MM.1S (cell line): Measurements from ENCODE around the gene PHF23.

Experiments used
- EZH2 ChIP-seq: fragments of 300-600 bp; sonication (generic); optimal IDR thresholded peaks from 2 replicates; pipeline ENCODE3; 2017; ENCODE audit warnings: low read depth, mild to moderate bottlenecking, antibody characterized with exemption, low read length, mixed read lengths
- EZH2phosphoT487 ChIP-seq: fragments of 300-600 bp; sonication (generic); IDR thresholded peaks from 2 replicates; pipeline ENCODE4 v1.6.1; 2018; ENCODE audit warnings: antibody characterized with exemption, low read length
- TF ChIP-seq, protein P1 (sequence below): fragments of 300-600 bp; sonication (generic); IDR thresholded peaks from 2 replicates; pipeline ENCODE4 v1.5.1; 2016; ENCODE audit warnings: antibody characterized with exemption, low read length, mixed read lengths

DNA sequence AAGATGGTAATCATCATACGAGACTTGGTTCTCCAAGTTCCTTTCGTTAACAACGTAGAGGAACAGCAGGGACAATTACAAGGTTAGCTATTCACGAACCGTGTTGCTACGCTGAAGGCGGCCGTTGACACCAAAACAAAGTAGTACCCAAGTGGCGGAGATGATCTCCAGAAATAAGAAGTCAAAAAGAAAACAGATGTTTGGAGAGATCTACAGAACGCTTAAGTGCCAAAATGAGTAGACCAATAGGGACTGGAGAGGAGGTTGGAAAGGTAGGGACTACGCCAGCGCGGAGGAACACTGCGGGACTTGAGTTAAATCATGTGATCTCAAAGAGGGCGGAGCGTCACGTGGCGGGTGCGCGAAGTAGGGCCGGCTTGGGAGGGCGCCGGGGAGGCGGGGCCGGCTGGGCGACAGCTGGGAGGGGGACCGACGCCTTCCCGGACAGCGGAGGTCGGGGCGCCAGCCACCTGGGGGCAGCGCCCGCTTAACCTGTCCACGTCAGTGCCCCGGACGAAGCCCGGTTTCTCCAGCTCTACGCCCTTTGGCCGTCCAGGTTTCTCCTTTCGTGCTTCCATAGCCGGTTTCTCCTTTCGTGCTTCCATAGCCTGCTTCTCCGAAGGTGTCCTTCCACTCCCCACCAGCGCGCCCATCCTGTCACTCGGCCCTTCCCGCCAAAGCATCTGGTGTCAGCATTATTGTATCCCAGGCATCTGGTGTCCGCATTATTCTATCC lies 3.6 kb upstream of the PHF23 start:
- TF ChIP-seq, protein P1, sequence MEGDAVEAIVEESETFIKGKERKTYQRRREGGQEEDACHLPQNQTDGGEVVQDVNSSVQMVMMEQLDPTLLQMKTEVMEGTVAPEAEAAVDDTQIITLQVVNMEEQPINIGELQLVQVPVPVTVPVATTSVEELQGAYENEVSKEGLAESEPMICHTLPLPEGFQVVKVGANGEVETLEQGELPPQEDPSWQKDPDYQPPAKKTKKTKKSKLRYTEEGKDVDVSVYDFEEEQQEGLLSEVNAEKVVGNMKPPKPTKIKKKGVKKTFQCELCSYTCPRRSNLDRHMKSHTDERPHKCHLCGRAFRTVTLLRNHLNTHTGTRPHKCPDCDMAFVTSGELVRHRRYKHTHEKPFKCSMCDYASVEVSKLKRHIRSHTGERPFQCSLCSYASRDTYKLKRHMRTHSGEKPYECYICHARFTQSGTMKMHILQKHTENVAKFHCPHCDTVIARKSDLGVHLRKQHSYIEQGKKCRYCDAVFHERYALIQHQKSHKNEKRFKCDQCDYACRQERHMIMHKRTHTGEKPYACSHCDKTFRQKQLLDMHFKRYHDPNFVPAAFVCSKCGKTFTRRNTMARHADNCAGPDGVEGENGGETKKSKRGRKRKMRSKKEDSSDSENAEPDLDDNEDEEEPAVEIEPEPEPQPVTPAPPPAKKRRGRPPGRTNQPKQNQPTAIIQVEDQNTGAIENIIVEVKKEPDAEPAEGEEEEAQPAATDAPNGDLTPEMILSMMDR, result peak; percentile 12; the same call in 1 of the 2 replicates
- no peak for TF ChIP-seq EZH2
- TF ChIP-seq EZH2phosphoT487, result no peak
